Measurements from ENCODE around the gene CLTCL1.
"Not testable (repeated sequence)": the region's sequence is repeated elsewhere in the genome, so short reads cannot be mapped to it uniquely, and the experiment has no call there.

CLTCL1 gene

GRCh38 chr22:19275919-19276600, 15.5 kb downstream of the CLTCL1 start:
- no peaks in the 10 kb centered on the region for H3K36me3 Mint-ChIP-seq
- H3K9me3 Mint-ChIP-seq (ENCODE audit: low read depth), result no peaks in the 10 kb centered on the region
- no peak overlapping the region for H3K27ac Mint-ChIP-seq
- H3K27me3 Mint-ChIP-seq, result no peaks in the 10 kb centered on the region
- H3K4me3 Mint-ChIP-seq, result no peak overlapping the region
- H3K4me1 Mint-ChIP-seq (ENCODE audit: low read depth), result no peaks in the 10 kb centered on the region

GRCh38 chr22:19275513-19275912, 16.0 kb downstream of the CLTCL1 start:
- no peaks in the 10 kb centered on the region for H3K9me3 Mint-ChIP-seq (ENCODE audit: low read depth)
- H3K4me1 Mint-ChIP-seq (ENCODE audit: low read depth), result no peaks in the 10 kb centered on the region
- no peaks in the 10 kb centered on the region for H3K27me3 Mint-ChIP-seq
- no peak overlapping the region for H3K4me3 Mint-ChIP-seq
- H3K27ac Mint-ChIP-seq, result no peak overlapping the region
- no peaks in the 10 kb centered on the region for H3K36me3 Mint-ChIP-seq

GRCh38 chr22:19275104-19275503, 16.4 kb downstream of the CLTCL1 start:
- no peak overlapping the region for H3K4me3 Mint-ChIP-seq
- no peaks in the 10 kb centered on the region for H3K9me3 Mint-ChIP-seq (ENCODE audit: low read depth)
- H3K36me3 Mint-ChIP-seq, result no peaks in the 10 kb centered on the region
- no peaks in the 10 kb centered on the region for H3K4me1 Mint-ChIP-seq (ENCODE audit: low read depth)
- H3K27me3 Mint-ChIP-seq, result no peaks in the 10 kb centered on the region
- H3K27ac Mint-ChIP-seq, result no peak overlapping the region

GRCh38 chr22:19271856-19272535, 19.5 kb downstream of the CLTCL1 start:
- Mint-ChIP-seq H3K4me3 (no peak overlapping the region), H3K4me1 (ENCODE audit: low read depth) (no peaks in the 10 kb centered on the region), H3K27ac (no peak overlapping the region), H3K27me3 (no peaks in the 10 kb centered on the region), H3K36me3 (no peaks in the 10 kb centered on the region), H3K9me3 (ENCODE audit: low read depth) (no peaks in the 10 kb centered on the region)

- H3K36me3 Mint-ChIP-seq, result peaks cover 4% of the 10 kb centered on the region
- no peaks in the 10 kb centered on the region for H3K4me1 Mint-ChIP-seq (ENCODE audit: low read depth)
- no peaks in the 10 kb centered on the region for H3K27me3 Mint-ChIP-seq
- peaks cover 4% of the 10 kb centered on the region for H3K9me3 Mint-ChIP-seq (ENCODE audit: low read depth)
- H3K27ac Mint-ChIP-seq, result no peak overlapping the region
- no peak overlapping the region for H3K4me3 Mint-ChIP-seq
Measured at GRCh38 chr22:19271273-19271855, 20.2 kb downstream of the CLTCL1 start.

- Mint-ChIP-seq H3K36me3 (peaks cover 9% of the 10 kb centered on the region), H3K27ac (no peak overlapping the region)
Measured at GRCh38 chr22:19270873-19271272, 20.6 kb downstream of the CLTCL1 start.

GRCh38 chr22:19266547-19267086, 24.9 kb downstream of the CLTCL1 start:
- H3K4me3 Mint-ChIP-seq, result no peak overlapping the region
- no peaks in the 10 kb centered on the region for H3K27me3 Mint-ChIP-seq
- peaks cover 9% of the 10 kb centered on the region for H3K9me3 Mint-ChIP-seq (ENCODE audit: low read depth)
- H3K4me1 Mint-ChIP-seq (ENCODE audit: low read depth), result no peaks in the 10 kb centered on the region
- H3K36me3 Mint-ChIP-seq, result peaks cover 10% of the 10 kb centered on the region
- no peak overlapping the region for H3K27ac Mint-ChIP-seq

More at GRCh38 chr22:19270873-19271272, 20.6 kb downstream of the CLTCL1 start:
- no peaks in the 10 kb centered on the region for H3K27me3 Mint-ChIP-seq
- H3K9me3 Mint-ChIP-seq (ENCODE audit: low read depth), result peaks cover 9% of the 10 kb centered on the region
- no peak overlapping the region for H3K4me3 Mint-ChIP-seq
- H3K4me1 Mint-ChIP-seq (ENCODE audit: low read depth), result no peaks in the 10 kb centered on the region

GRCh38 chr22:19265779-19266178, 25.7 kb downstream of the CLTCL1 start:
- peaks cover under 1% of the 10 kb centered on the region for H3K27me3 Mint-ChIP-seq
- no peak overlapping the region for H3K4me3 Mint-ChIP-seq
- H3K36me3 Mint-ChIP-seq, result peaks cover 11% of the 10 kb centered on the region
- H3K9me3 Mint-ChIP-seq (ENCODE audit: low read depth), result peaks cover 9% of the 10 kb centered on the region
- no peak overlapping the region for H3K27ac Mint-ChIP-seq
- peaks cover 1% of the 10 kb centered on the region for H3K4me1 Mint-ChIP-seq (ENCODE audit: low read depth)

GRCh38 chr22:19260804-19261203, 30.7 kb downstream of the CLTCL1 start:
- Mint-ChIP-seq H3K4me1 (ENCODE audit: low read depth) (peaks cover 13% of the 10 kb centered on the region), H3K4me3 (peak overlapping the region; percentile 5), H3K36me3 (peaks cover 9% of the 10 kb centered on the region), H3K27me3 (peaks cover 1% of the 10 kb centered on the region), H3K27ac (no peak overlapping the region), H3K9me3 (ENCODE audit: low read depth) (peaks cover under 1% of the 10 kb centered on the region)

- Mint-ChIP-seq H3K27ac (no peak overlapping the region), H3K36me3 (peaks cover 9% of the 10 kb centered on the region), H3K4me1 (ENCODE audit: low read depth) (peaks cover 13% of the 10 kb centered on the region), H3K4me3 (peak overlapping the region; percentile 46), H3K9me3 (ENCODE audit: low read depth) (no peaks in the 10 kb centered on the region), H3K27me3 (peaks cover 1% of the 10 kb centered on the region)
Measured at GRCh38 chr22:19260194-19260593, 31.3 kb downstream of the CLTCL1 start.

- not testable (repeated sequence) for H3K4me3 Mint-ChIP-seq; H3K27me3 Mint-ChIP-seq; H3K27ac Mint-ChIP-seq; H3K36me3 Mint-ChIP-seq; H3K9me3 Mint-ChIP-seq (ENCODE audit: low read depth)
- H3K4me1 Mint-ChIP-seq (ENCODE audit: low read depth), result peaks cover 13% of the 10 kb centered on the region
Measured at GRCh38 chr22:19258968-19259288, 32.6 kb downstream of the CLTCL1 start.

- Mint-ChIP-seq H3K36me3 (peaks cover 9% of the 10 kb centered on the region), H3K9me3 (ENCODE audit: low read depth) (no peaks in the 10 kb centered on the region), H3K4me3 (no peak overlapping the region), H3K27ac (no peak overlapping the region), H3K27me3 (peaks cover 2% of the 10 kb centered on the region), H3K4me1 (ENCODE audit: low read depth) (peaks cover 13% of the 10 kb centered on the region)
Measured at GRCh38 chr22:19258371-19258770, 33.1 kb downstream of the CLTCL1 start.

GRCh38 chr22:19256362-19256761, 35.2 kb downstream of the CLTCL1 start:
- H3K4me1 Mint-ChIP-seq (ENCODE audit: low read depth), result peaks cover 13% of the 10 kb centered on the region
- H3K4me3 Mint-ChIP-seq; H3K36me3 Mint-ChIP-seq; H3K27ac Mint-ChIP-seq; H3K9me3 Mint-ChIP-seq (ENCODE audit: low read depth); H3K27me3 Mint-ChIP-seq: not testable (repeated sequence)

GRCh38 chr22:19253143-19253542, 38.4 kb downstream of the CLTCL1 start:
- Mint-ChIP-seq H3K4me1 (ENCODE audit: low read depth) (no peaks in the 10 kb centered on the region), H3K4me3 (no peak overlapping the region), H3K9me3 (ENCODE audit: low read depth) (no peaks in the 10 kb centered on the region), H3K36me3 (peaks cover 4% of the 10 kb centered on the region), H3K27ac (no peak overlapping the region), H3K27me3 (peaks cover 1% of the 10 kb centered on the region)

GRCh38 chr22:19244600-19245352, 46.7 kb downstream of the CLTCL1 start:
- Mint-ChIP-seq H3K27ac (no peak overlapping the region), H3K36me3 (no peaks in the 10 kb centered on the region), H3K4me3 (no peak overlapping the region), H3K27me3 (no peaks in the 10 kb centered on the region), H3K4me1 (ENCODE audit: low read depth) (no peaks in the 10 kb centered on the region), H3K9me3 (ENCODE audit: low read depth) (no peaks in the 10 kb centered on the region)

Data from activated naive CD8-positive, alpha-beta T cell (primary cell).